AG10803 (cell line): ENCODE results near the gene SLN.
A peak's percentile ranks its signal among the peaks of the same experiment; 100 is the strongest.

Experiments used
- DNase-seq: peaks from one replicate; pipeline ENCODE4 v3.0.0; 2010; ENCODE audit warnings: low read depth
- H3K4me3 ChIP-seq: 2 replicates; pipeline ENCODE4 v1.5.1; 2011; ENCODE audit warnings: mild to moderate bottlenecking, low read length, control low read depth
- CTCF ChIP-seq: conservative IDR thresholded peaks from 2 replicates; pipeline ENCODE4 v1.5.1; 2011; ENCODE audit warnings: mild to moderate bottlenecking, low read length, control low read depth, inconsistent platforms

SLN gene

GRCh38 chr11:107733518-107733917 lies 21.7 kb upstream of the SLN start:
- TF ChIP-seq CTCF, result no peak
- peak; percentile 71 for DNase-seq
- H3K4me3 ChIP-seq, result no peak overlapping the region

GRCh38 chr11:107732689-107733051 lies 20.8 kb upstream of the SLN start:
- TF ChIP-seq CTCF, result no peak
- peak; percentile 25 for DNase-seq

GRCh38 chr11:107731941-107732688 lies 20.3 kb upstream of the SLN start:
- DNase-seq, result peak; percentile 18
- TF ChIP-seq CTCF, result no peak
- no peak overlapping the region for H3K4me3 ChIP-seq

More at GRCh38 chr11:107732689-107733051, 20.8 kb upstream of the SLN start:
- no peak overlapping the region for H3K4me3 ChIP-seq

GRCh38 chr11:107722662-107723061 lies 10.8 kb upstream of the SLN start:
- no peak overlapping the region for H3K4me3 ChIP-seq
- no peak for TF ChIP-seq CTCF
- DNase-seq, result no peak

GRCh38 chr11:107721207-107721606 lies 9.4 kb upstream of the SLN start:
- no peak overlapping the region for H3K4me3 ChIP-seq
- TF ChIP-seq CTCF, result no peak
- DNase-seq, result no peak

- DNase-seq, result no peak
- H3K4me3 ChIP-seq, result no peak overlapping the region
- TF ChIP-seq CTCF, result no peak
Observed at GRCh38 chr11:107720303-107720774, 8.5 kb upstream of the SLN start.

- H3K4me3 ChIP-seq, result no peak overlapping the region
- DNase-seq, result peak; percentile 24
- TF ChIP-seq CTCF, result no peak
Observed at GRCh38 chr11:107719557-107720302, 7.9 kb upstream of the SLN start.
